Central memory CD8-positive, alpha-beta T cell (primary cell): ENCODE data around the gene PYGB.

Source experiments
- ATAC-seq: fragments of 150-1000 bp; cut with Tn5 transposase; replicated peaks from 2 replicates; pipeline ENCODE4 v1.10.0; 2022; ENCODE audit warnings: mild to moderate bottlenecking, moderate FRiP score, moderate number of reproducible peaks; ENCODE audit not compliant: poor library complexity, severe bottlenecking; ENCODE audit errors: extremely low read depth
- DNase-seq, 2 donors: peaks; one replicate each; pipeline ENCODE4 v3.0.0; 2021; ENCODE audit warnings: low spot score in 2 of 2
- H3K27ac Mint-ChIP-seq: one replicate; pipeline ENCODE4 v1.8.0; 2022; ENCODE audit warnings: low read depth, mild to moderate bottlenecking, moderate library complexity, mixed read lengths
- H3K27me3 Mint-ChIP-seq: one replicate; pipeline ENCODE4 v1.8.0; 2022; ENCODE audit warnings: mixed read lengths
- H3K36me3 Mint-ChIP-seq: one replicate; pipeline ENCODE4 v1.8.0; 2022; ENCODE audit warnings: mild to moderate bottlenecking, moderate library complexity, mixed read lengths; ENCODE audit not compliant: insufficient read depth
- H3K4me1 Mint-ChIP-seq: one replicate; pipeline ENCODE4 v1.8.0; 2022; ENCODE audit warnings: mixed read lengths
- H3K4me3 Mint-ChIP-seq: one replicate; pipeline ENCODE4 v1.8.0; 2022; ENCODE audit warnings: mild to moderate bottlenecking, moderate library complexity, mixed read lengths
- H3K9me3 Mint-ChIP-seq: one replicate; pipeline ENCODE4 v1.8.0; 2022; ENCODE audit warnings: mixed read lengths

The PYGB gene

GRCh38 chr20:25249198-25249931 lies 1.5 kb downstream of the PYGB start:
- Mint-ChIP-seq H3K27me3 (no peaks in the 10 kb centered on the region), H3K4me1 (peaks cover 30% of the 10 kb centered on the region), H3K9me3 (no peaks in the 10 kb centered on the region), H3K27ac (no peak overlapping the region), H3K4me3 (peak overlapping the region; percentile 88), H3K36me3 (peaks cover 1% of the 10 kb centered on the region)
- ATAC-seq: no peak
- no peak for DNase-seq

- no peak overlapping the region for H3K27ac Mint-ChIP-seq
- peaks cover 1% of the 10 kb centered on the region for H3K36me3 Mint-ChIP-seq
- H3K4me1 Mint-ChIP-seq: peaks cover 30% of the 10 kb centered on the region
- no peaks in the 10 kb centered on the region for H3K27me3 Mint-ChIP-seq
- H3K9me3 Mint-ChIP-seq: no peaks in the 10 kb centered on the region
- H3K4me3 Mint-ChIP-seq: no peak overlapping the region
- DNase-seq (no peak), ATAC-seq (no peak)
Measured at GRCh38 chr20:25250508-25250907, 2.6 kb downstream of the PYGB start.

GRCh38 chr20:25251019-25251418 lies 3.1 kb downstream of the PYGB start:
- no peaks in the 10 kb centered on the region for H3K27me3 Mint-ChIP-seq
- ATAC-seq: no peak
- DNase-seq: no peak
- H3K9me3 Mint-ChIP-seq: no peaks in the 10 kb centered on the region
- H3K4me1 Mint-ChIP-seq: peaks cover 31% of the 10 kb centered on the region
- H3K27ac Mint-ChIP-seq: no peak overlapping the region
- H3K36me3 Mint-ChIP-seq: peaks cover 1% of the 10 kb centered on the region
- no peak overlapping the region for H3K4me3 Mint-ChIP-seq

GRCh38 chr20:25251558-25251957 lies 3.7 kb downstream of the PYGB start:
- peaks cover 31% of the 10 kb centered on the region for H3K4me1 Mint-ChIP-seq
- H3K27ac Mint-ChIP-seq: no peak overlapping the region
- H3K27me3 Mint-ChIP-seq: no peaks in the 10 kb centered on the region
- ATAC-seq (no peak), DNase-seq (no peak)
- H3K4me3 Mint-ChIP-seq: no peak overlapping the region
- H3K9me3 Mint-ChIP-seq: no peaks in the 10 kb centered on the region
- peaks cover 1% of the 10 kb centered on the region for H3K36me3 Mint-ChIP-seq

- Mint-ChIP-seq H3K4me1 (peaks cover 32% of the 10 kb centered on the region), H3K36me3 (no peaks in the 10 kb centered on the region), H3K27ac (no peak overlapping the region), H3K27me3 (no peaks in the 10 kb centered on the region), H3K4me3 (no peak overlapping the region), H3K9me3 (no peaks in the 10 kb centered on the region)
- DNase-seq (no peak), ATAC-seq (no peak)
Measured at GRCh38 chr20:25252230-25252651, 4.4 kb downstream of the PYGB start.

GRCh38 chr20:25252686-25253421 lies 5.0 kb downstream of the PYGB start:
- H3K9me3 Mint-ChIP-seq: no peaks in the 10 kb centered on the region
- H3K27me3 Mint-ChIP-seq: no peaks in the 10 kb centered on the region
- ATAC-seq (no peak), DNase-seq (no peak)
- H3K27ac Mint-ChIP-seq: no peak overlapping the region
- H3K4me3 Mint-ChIP-seq: no peak overlapping the region
- peaks cover 32% of the 10 kb centered on the region for H3K4me1 Mint-ChIP-seq
- no peaks in the 10 kb centered on the region for H3K36me3 Mint-ChIP-seq

- H3K4me3 Mint-ChIP-seq: no peak overlapping the region
- peaks cover 32% of the 10 kb centered on the region for H3K4me1 Mint-ChIP-seq
- H3K9me3 Mint-ChIP-seq: no peaks in the 10 kb centered on the region
- no peak overlapping the region for H3K27ac Mint-ChIP-seq
- no peaks in the 10 kb centered on the region for H3K36me3 Mint-ChIP-seq
- no peak for ATAC-seq
- H3K27me3 Mint-ChIP-seq: no peaks in the 10 kb centered on the region
- no peak for DNase-seq
Measured at GRCh38 chr20:25253606-25254275, 5.9 kb downstream of the PYGB start.

GRCh38 chr20:25254571-25254970 lies 6.7 kb downstream of the PYGB start:
- no peak overlapping the region for H3K27ac Mint-ChIP-seq
- H3K36me3 Mint-ChIP-seq: peaks cover 3% of the 10 kb centered on the region
- no peak overlapping the region for H3K4me3 Mint-ChIP-seq
- DNase-seq: no peak
- no peaks in the 10 kb centered on the region for H3K9me3 Mint-ChIP-seq
- H3K27me3 Mint-ChIP-seq: no peaks in the 10 kb centered on the region
- no peak for ATAC-seq
- H3K4me1 Mint-ChIP-seq: peaks cover 25% of the 10 kb centered on the region

GRCh38 chr20:25254986-25255680 lies 7.2 kb downstream of the PYGB start:
- no peak for DNase-seq
- Mint-ChIP-seq H3K9me3 (no peaks in the 10 kb centered on the region), H3K27me3 (no peaks in the 10 kb centered on the region), H3K4me1 (peaks cover 25% of the 10 kb centered on the region), H3K4me3 (no peak overlapping the region), H3K36me3 (peaks cover 7% of the 10 kb centered on the region), H3K27ac (no peak overlapping the region)
- ATAC-seq: no peak

- Mint-ChIP-seq H3K27ac (no peak overlapping the region), H3K27me3 (no peaks in the 10 kb centered on the region), H3K4me3 (no peak overlapping the region), H3K36me3 (peaks cover 7% of the 10 kb centered on the region), H3K9me3 (no peaks in the 10 kb centered on the region), H3K4me1 (peaks cover 18% of the 10 kb centered on the region)
- ATAC-seq (no peak), DNase-seq (no peak)
Measured at GRCh38 chr20:25256226-25256859, 8.5 kb downstream of the PYGB start.

- H3K9me3 Mint-ChIP-seq: no peaks in the 10 kb centered on the region
- ATAC-seq (no peak), DNase-seq (no peak)
- H3K4me3 Mint-ChIP-seq: no peak overlapping the region
- peaks cover 7% of the 10 kb centered on the region for H3K36me3 Mint-ChIP-seq
- H3K27me3 Mint-ChIP-seq: no peaks in the 10 kb centered on the region
- H3K27ac Mint-ChIP-seq: no peak overlapping the region
- H3K4me1 Mint-ChIP-seq: peaks cover 13% of the 10 kb centered on the region
Measured at GRCh38 chr20:25257130-25257529, 9.2 kb downstream of the PYGB start.
